KMS-11 (cell line): ENCODE data around the gene CEP104.

Source experiments
- H2AFZ ChIP-seq: fragments of 200-600 bp; sonication (generic); 2 replicates; pipeline ENCODE4 v1.6.1; 2016; ENCODE audit warnings: antibody characterized with exemption, mixed run types, low read depth
- H3K27ac ChIP-seq: fragments of 200-600 bp; sonication (generic); 2 replicates; pipeline ENCODE4 v1.6.1; 2016; ENCODE audit warnings: mild to moderate bottlenecking, mixed run types
- H3K27me3 ChIP-seq: fragments of 200-600 bp; sonication (generic); 2 replicates; pipeline ENCODE4 v1.6.1; 2017; ENCODE audit warnings: mild to moderate bottlenecking, low read depth, mixed run types, moderate library complexity; ENCODE audit not compliant: insufficient read depth
- H3K36me3 ChIP-seq: fragments of 200-600 bp; sonication (generic); 2 replicates; pipeline ENCODE4 v1.6.1; 2017; ENCODE audit warnings: mild to moderate bottlenecking, mixed run types; ENCODE audit not compliant: insufficient read depth
- H3K4me1 ChIP-seq: fragments of 200-600 bp; sonication (generic); 2 replicates; pipeline ENCODE4 v1.6.1; 2016; ENCODE audit warnings: mild to moderate bottlenecking, low read depth, mixed run types; ENCODE audit not compliant: poor library complexity, severe bottlenecking
- H3K4me2 ChIP-seq: fragments of 200-600 bp; sonication (generic); 2 replicates; pipeline ENCODE4 v1.7.0; 2016; ENCODE audit warnings: mild to moderate bottlenecking, mixed run types
- H3K4me3 ChIP-seq: fragments of 200-600 bp; sonication (generic); IDR thresholded peaks from 2 replicates; pipeline ENCODE4 v1.6.1; 2017; ENCODE audit warnings: low read depth, low read length, mixed read lengths; ENCODE audit not compliant: insufficient read depth
- H3K79me2 ChIP-seq: fragments of 200-600 bp; sonication (generic); 2 replicates; pipeline ENCODE4 v1.6.1; 2016; ENCODE audit warnings: low read depth, mixed run types; ENCODE audit not compliant: insufficient read depth
- H3K9ac ChIP-seq: fragments of 200-600 bp; sonication (generic); 2 replicates; pipeline ENCODE4 v1.6.1; 2016; ENCODE audit warnings: mild to moderate bottlenecking, mixed run types
- H4K20me1 ChIP-seq: fragments of 200-600 bp; sonication (generic); 2 replicates; pipeline ENCODE4 v1.6.1; 2016; ENCODE audit warnings: mild to moderate bottlenecking, mixed run types; ENCODE audit not compliant: insufficient read depth
- CTCF ChIP-seq: fragments of 200-600 bp; sonication (generic); conservative IDR thresholded peaks from 2 replicates; pipeline ENCODE4 v1.6.1; 2017; ENCODE audit warnings: low read depth, mild to moderate bottlenecking, antibody characterized with exemption, low read length, moderate library complexity, mixed read lengths

The CEP104 gene

GRCh38 chr1:3898994-3899753 is 42.2 kb upstream of the CEP104 start:
- H3K9ac ChIP-seq = peak overlapping the region; percentile 91
- H3K36me3 ChIP-seq = no peaks in the 10 kb centered on the region
- no peaks in the 10 kb centered on the region for H3K27me3 ChIP-seq
- TF ChIP-seq CTCF = no peak
- H3K79me2 ChIP-seq = peaks cover 51% of the 10 kb centered on the region
- peak overlapping the region; percentile 35 for H3K4me2 ChIP-seq
- H3K27ac ChIP-seq = peak overlapping the region; percentile 93
- H2AFZ ChIP-seq = peak overlapping the region; percentile 72
- H4K20me1 ChIP-seq = no peaks in the 10 kb centered on the region
- H3K4me1 ChIP-seq = peaks cover 15% of the 10 kb centered on the region
- H3K4me3 ChIP-seq = peak overlapping the region; percentile 77

GRCh38 chr1:3898475-3898735 is 41.4 kb upstream of the CEP104 start:
- TF ChIP-seq CTCF = no peak
- peaks cover 15% of the 10 kb centered on the region for H3K4me1 ChIP-seq

GRCh38 chr1:3896396-3897000 is 39.5 kb upstream of the CEP104 start:
- Histone ChIP-seq H3K27ac (no peak overlapping the region), H2AFZ (no peak overlapping the region), H3K4me1 (peaks cover 14% of the 10 kb centered on the region), H3K36me3 (no peaks in the 10 kb centered on the region), H4K20me1 (no peaks in the 10 kb centered on the region), H3K4me2 (no peak overlapping the region), H3K9ac (no peak overlapping the region), H3K27me3 (no peaks in the 10 kb centered on the region), H3K79me2 (peaks cover 59% of the 10 kb centered on the region), H3K4me3 (no peak overlapping the region)
- TF ChIP-seq CTCF = no peak

More at GRCh38 chr1:3898475-3898735, 41.4 kb upstream of the CEP104 start:
- H2AFZ ChIP-seq = no peak overlapping the region
- no peak overlapping the region for H3K9ac ChIP-seq
- peaks cover 59% of the 10 kb centered on the region for H3K79me2 ChIP-seq
- H4K20me1 ChIP-seq = no peaks in the 10 kb centered on the region
- no peak overlapping the region for H3K4me3 ChIP-seq
- no peaks in the 10 kb centered on the region for H3K27me3 ChIP-seq
- H3K27ac ChIP-seq = no peak overlapping the region
- H3K4me2 ChIP-seq = peak overlapping the region; percentile 35; the same call in 1 of the 2 replicates
- no peaks in the 10 kb centered on the region for H3K36me3 ChIP-seq

GRCh38 chr1:3895951-3896325 is 38.9 kb upstream of the CEP104 start:
- no peak overlapping the region for H2AFZ ChIP-seq
- H3K9ac ChIP-seq = no peak overlapping the region
- H4K20me1 ChIP-seq = no peaks in the 10 kb centered on the region
- H3K27ac ChIP-seq = no peak overlapping the region
- TF ChIP-seq CTCF = no peak
- no peak overlapping the region for H3K4me3 ChIP-seq
- peaks cover 59% of the 10 kb centered on the region for H3K79me2 ChIP-seq
- no peaks in the 10 kb centered on the region for H3K36me3 ChIP-seq
- peaks cover 12% of the 10 kb centered on the region for H3K4me1 ChIP-seq
- no peaks in the 10 kb centered on the region for H3K27me3 ChIP-seq
- no peak overlapping the region for H3K4me2 ChIP-seq
